HCT116 (cell line): ENCODE measurements around the gene EHMT1. TPM values are rescaled to one million over a fixed set of nuclear protein-coding genes. Genes with fewer than 3 reads are reported as not detected.

ENCODE experiments used
- ATAC-seq: fragments of 200-7000 bp; cut with Tn5 transposase; 2 replicates; pipeline ENCODE4 v1.9.1; 2020; ENCODE audit warnings: mild to moderate bottlenecking, moderate library complexity
- BruUV-seq: library from RNA; stranded (reverse); fragments of 400-500 nt; replicated peaks from 2 replicates; lab custom pipeline; 2021; lab: Mats Ljungman, UMichigan
- CTCF ChIA-PET: fragments of 300-600 bp; sonication (Branson Sonifier 250); formaldehyde crosslinking; loops from one replicate; lab custom pipeline; 2021; ENCODE audit warnings: antibody characterized with exemption; lab: Charles Lee
- POLR2A ChIA-PET: fragments of 300-600, 350-600 bp; sonication (Branson Sonifier 250); formaldehyde crosslinking; loops from one replicate; lab custom pipeline; 2021; ENCODE audit warnings: antibody characterized with exemption; lab: Charles Lee
- RAD21 ChIA-PET, 2 experiments: fragments of 300-600 bp; sonication (Branson Sonifier 250); formaldehyde crosslinking; loops; one replicate each; lab custom pipeline; 2023; ENCODE audit warnings: low total read pairs in 2 of 2; ENCODE audit not compliant: uncharacterized antibody in 2 of 2, unreplicated experiment in 2 of 2, low non-redundant PET in 1 of 2; lab: Charles Lee
- DNase-seq: peaks from one replicate; pipeline ENCODE4 v3.0.0-alpha.2; 2010; ENCODE audit warnings: low read depth, low spot score
- H2AFZ ChIP-seq: fragments of 200-600 bp; shearing (Covaris generic), sonication (generic); 2 replicates; pipeline ENCODE4 v1.6.1; 2017; ENCODE audit warnings: low read depth, mixed run types, mixed read lengths, antibody characterized with exemption, low read length; ENCODE audit not compliant: poor library complexity, severe bottlenecking
- H3K27ac ChIP-seq: 2 replicates; pipeline ENCODE4 v1.5.1; 2012; ENCODE audit warnings: low read depth, low read length
- H3K27me3 ChIP-seq: fragments of 200-600 bp; sonication (generic); 2 replicates; pipeline ENCODE4 v1.6.1; 2016; ENCODE audit warnings: mixed run types, low read length, mixed read lengths; ENCODE audit not compliant: insufficient read depth
- H3K36me3 ChIP-seq, 2 experiments: fragments of 200-500 bp in 1 of 2; fragments of 200-600 bp in 1 of 2; sonication (Bioruptor generic) in 1 of 2; sonication (generic) in 1 of 2; 2 replicates each; pipeline versions ENCODE4 v1.5.1 to v1.6.1; 2014 to 2016; ENCODE audit warnings: low read length in 2 of 2, inconsistent platforms in 1 of 2, mixed read lengths in 1 of 2, mixed run types in 1 of 2; ENCODE audit not compliant: insufficient read depth in 2 of 2, control insufficient read depth in 1 of 2
- H3K4me1 ChIP-seq, 2 experiments: fragments of 200-600 bp in 1 of 2; sonication (generic) in 1 of 2; 2 replicates each; pipeline versions ENCODE4 v1.5.1 to v1.6.1; 2012 to 2017; ENCODE audit warnings: low read length in 2 of 2, inconsistent platforms in 1 of 2, mild to moderate bottlenecking in 1 of 2, mixed read lengths in 1 of 2, mixed run types in 1 of 2, moderate library complexity in 1 of 2; ENCODE audit not compliant: insufficient read depth in 2 of 2, control insufficient read depth in 1 of 2
- H3K4me2 ChIP-seq: fragments of 200-600 bp; sonication (generic); 2 replicates; pipeline ENCODE4 v1.6.1; 2017; ENCODE audit warnings: mixed run types, low read length, mixed read lengths
- H3K4me3 ChIP-seq, 2 experiments: fragments of 200-600 bp in 1 of 2; sonication (generic) in 1 of 2; replicated peaks in 1 of 2; 2 replicates each; pipeline ENCODE4 v1.5.1; 2011 to 2016; ENCODE audit warnings: low read length in 2 of 2, control low read depth in 1 of 2, low read depth in 1 of 2, mild to moderate bottlenecking in 1 of 2, mixed read lengths in 1 of 2, mixed run types in 1 of 2
- H3K79me2 ChIP-seq: fragments of 200-600 bp; sonication (generic); 2 replicates; pipeline ENCODE4 v1.6.1; 2017; ENCODE audit warnings: mild to moderate bottlenecking, mixed run types, low read length, moderate library complexity, mixed read lengths; ENCODE audit not compliant: insufficient read depth
- H3K9ac ChIP-seq: fragments of 200-600 bp; sonication (generic); 2 replicates; pipeline ENCODE4 v1.6.1; 2016; ENCODE audit warnings: low read length, mixed read lengths
- H3K9me2 ChIP-seq: fragments of 200-600 bp; sonication (generic), shearing (Covaris generic); 2 replicates; pipeline ENCODE4 v1.6.1; 2017; ENCODE audit warnings: mixed run types, mild to moderate bottlenecking, moderate library complexity; ENCODE audit not compliant: insufficient read depth
- H3K9me3 ChIP-seq, 2 experiments: fragments of 200-500 bp in 1 of 2; fragments of 200-600 bp in 1 of 2; sonication (Bioruptor generic) in 1 of 2; sonication (generic) in 1 of 2; 2 replicates each; pipeline ENCODE4 v1.6.1; 2014 to 2017; ENCODE audit warnings: low read length in 2 of 2, mixed read lengths in 2 of 2, inconsistent platforms in 1 of 2, low read depth in 1 of 2, mild to moderate bottlenecking in 1 of 2, mixed run types in 1 of 2, moderate library complexity in 1 of 2; ENCODE audit not compliant: control insufficient read depth in 1 of 2, insufficient read depth in 1 of 2
- H4K20me1 ChIP-seq: fragments of 200-600 bp; sonication (generic), shearing (Covaris generic); 2 replicates; pipeline ENCODE4 v1.6.1; 2017; ENCODE audit warnings: mixed run types, mild to moderate bottlenecking, moderate library complexity; ENCODE audit not compliant: insufficient read depth
- ATF3 ChIP-seq: IDR thresholded peaks from 2 replicates; pipeline ENCODE4 v1.6.1; 2012
- CEBPB ChIP-seq: IDR thresholded peaks from 2 replicates; pipeline ENCODE4 v1.6.1; 2012; ENCODE audit warnings: low read depth
- EGR1 ChIP-seq: IDR thresholded peaks from 2 replicates; pipeline ENCODE4 v1.6.1; 2012; ENCODE audit warnings: low read depth
- ELF1 ChIP-seq: IDR thresholded peaks from 2 replicates; pipeline ENCODE4 v1.6.1; 2012; ENCODE audit warnings: low read depth, borderline replicate concordance
- EZH2phosphoT487 ChIP-seq: fragments of 200-600 bp; IDR thresholded peaks from 2 replicates; pipeline ENCODE4 v1.6.1; 2018; ENCODE audit warnings: antibody characterized with exemption, borderline replicate concordance
- FOSL1 ChIP-seq: IDR thresholded peaks from 2 replicates; pipeline ENCODE4 v1.6.1; 2012; ENCODE audit warnings: low read depth
- JUND ChIP-seq: IDR thresholded peaks from 2 replicates; pipeline ENCODE4 v1.6.1; 2012
- REST ChIP-seq: IDR thresholded peaks from 2 replicates; pipeline ENCODE4 v1.6.1; 2012; ENCODE audit warnings: low read depth
- SIN3A ChIP-seq: IDR thresholded peaks from 2 replicates; pipeline ENCODE4 v1.6.1; 2012; ENCODE audit warnings: low read depth
- SRF ChIP-seq: IDR thresholded peaks from 2 replicates; pipeline ENCODE4 v1.6.1; 2012; ENCODE audit warnings: low read depth
- YY1 ChIP-seq: IDR thresholded peaks from 2 replicates; pipeline ENCODE4 v1.6.1; 2011; ENCODE audit warnings: low read length, low read depth, moderate library complexity, mild to moderate bottlenecking; ENCODE audit not compliant: insufficient replicate concordance; ENCODE audit errors: extremely low read depth
- ZBTB33 ChIP-seq: IDR thresholded peaks from 2 replicates; pipeline ENCODE4 v1.6.1; 2011; ENCODE audit warnings: mild to moderate bottlenecking, low read length, moderate library complexity; ENCODE audit not compliant: insufficient replicate concordance; ENCODE audit errors: extremely low read depth
- ZFX ChIP-seq: fragments of 450-650 bp; IDR thresholded peaks from 2 replicates; pipeline ENCODE4 v1.6.1; 2017
- ZNF274 ChIP-seq: fragments of 200-500 bp; sonication (Bioruptor generic); IDR thresholded peaks from 2 replicates; pipeline ENCODE4 v1.6.1; 2014; ENCODE audit warnings: mild to moderate bottlenecking, low read depth, low read length, inconsistent platforms
- intact Hi-C: fragments of 100-400 bp; cut with micrococcal nuclease; formaldehyde crosslinking; loops from 2 replicates; pipeline ENCODE4 v1.10.0; 2022
- total RNA-seq: library from RNA; stranded (reverse); gene quantifications from one replicate; pipeline ENCODE4 v1.2.1, GENCODE V29; 2021; ENCODE audit not compliant: unreplicated experiment

Gene EHMT1
- total RNA-seq, 1 experiment from 2014 or later, result 86.1 TPM

GRCh38 chr9:137837345-137838278 is 218.8 kb downstream of the EHMT1 start:
- BruUV-seq, result no TSS peak
- POLR2A ChIA-PET, result no interaction called here

More at GRCh38 chr9:137837345-137838278, 218.8 kb downstream of the EHMT1 start:
- ChIA-PET CTCF (no interaction called here), RAD21 (no interaction called here)
- Histone ChIP-seq H3K9me2 (no peaks in the 10 kb centered on the region), H3K9me3 (no peaks in the 10 kb centered on the region), H2AFZ (no peak overlapping the region), H3K4me2 (no peak overlapping the region), H3K36me3 (peaks cover 0 to 5% of the 10 kb centered on the region in 2 experiments; a peak in 2 of 4 replicates), H3K27me3 (no peaks in the 10 kb centered on the region), H4K20me1 (no peaks in the 10 kb centered on the region), H3K79me2 (no peaks in the 10 kb centered on the region), H3K4me1 (no peaks in the 10 kb centered on the region), H3K27ac (no peak overlapping the region), H3K9ac (no peak overlapping the region), H3K4me3 (no peak overlapping the region)
- intact Hi-C loops, result no loop called here
- peak; percentile 23; the same call in 1 of the 2 replicates for ATAC-seq
- TF ChIP-seq EGR1 (no peak), FOSL1 (no peak), ZBTB33 (no peak), REST (no peak), YY1 (no peak), ATF3 (no peak), ZNF274 (no peak), ELF1 (no peak), CEBPB (no peak), SIN3A (no peak), JUND (no peak), ZFX (no peak), EZH2phosphoT487 (no peak), SRF (no peak)
- TF ChIP-seq, all 23 proteins: peak for 0
- no peak for DNase-seq
